ENCODE results near the gene FAM90A1.
"Not testable (repeated sequence)": the region's sequence is repeated elsewhere in the genome, so short reads cannot be mapped to it uniquely, and the experiment has no call there.

- TF ChIP-seq POLR2A (IDR thresholded peaks at IDR 0.05), result not testable (repeated sequence)
- TF ChIP-seq, protein P1, sequence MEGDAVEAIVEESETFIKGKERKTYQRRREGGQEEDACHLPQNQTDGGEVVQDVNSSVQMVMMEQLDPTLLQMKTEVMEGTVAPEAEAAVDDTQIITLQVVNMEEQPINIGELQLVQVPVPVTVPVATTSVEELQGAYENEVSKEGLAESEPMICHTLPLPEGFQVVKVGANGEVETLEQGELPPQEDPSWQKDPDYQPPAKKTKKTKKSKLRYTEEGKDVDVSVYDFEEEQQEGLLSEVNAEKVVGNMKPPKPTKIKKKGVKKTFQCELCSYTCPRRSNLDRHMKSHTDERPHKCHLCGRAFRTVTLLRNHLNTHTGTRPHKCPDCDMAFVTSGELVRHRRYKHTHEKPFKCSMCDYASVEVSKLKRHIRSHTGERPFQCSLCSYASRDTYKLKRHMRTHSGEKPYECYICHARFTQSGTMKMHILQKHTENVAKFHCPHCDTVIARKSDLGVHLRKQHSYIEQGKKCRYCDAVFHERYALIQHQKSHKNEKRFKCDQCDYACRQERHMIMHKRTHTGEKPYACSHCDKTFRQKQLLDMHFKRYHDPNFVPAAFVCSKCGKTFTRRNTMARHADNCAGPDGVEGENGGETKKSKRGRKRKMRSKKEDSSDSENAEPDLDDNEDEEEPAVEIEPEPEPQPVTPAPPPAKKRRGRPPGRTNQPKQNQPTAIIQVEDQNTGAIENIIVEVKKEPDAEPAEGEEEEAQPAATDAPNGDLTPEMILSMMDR (IDR thresholded peaks at IDR 0.05 in 8 of 11, conservative IDR thresholded peaks at IDR 0.05 in 3 of 11), result not testable (repeated sequence)
Measured at GRCh38 chr12:8266706-8267105, 39.3 kb upstream of the FAM90A1 start.

Data from spleen (tissue), 7 donors.